ENCODE data around the gene UGT1A3. TPM values are rescaled to one million over a fixed set of nuclear protein-coding genes. Genes with fewer than 3 reads are reported as not detected.

The UGT1A3 gene
- total and polyA plus RNA-seq, 8 donors: not detected

DNA sequence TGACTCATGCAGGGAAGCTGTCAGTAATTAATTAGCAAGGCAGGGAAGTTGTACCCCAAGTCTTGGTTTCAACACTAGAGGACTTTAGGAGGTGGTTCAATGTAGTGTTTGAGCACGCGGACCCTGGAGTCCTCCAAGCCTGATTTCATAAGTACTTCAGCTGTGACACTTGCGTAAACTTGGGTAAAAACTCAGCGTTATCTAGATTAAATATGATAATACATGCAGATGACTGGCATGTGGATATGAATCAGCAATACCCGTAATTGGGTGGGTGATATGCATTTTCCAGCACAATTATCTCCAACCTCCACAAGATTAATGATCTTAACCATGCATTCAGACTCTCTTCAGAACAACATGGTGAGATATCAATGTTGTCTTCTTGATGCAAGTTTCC is 41.9 kb upstream of the UGT1A3 start:
- intact Hi-C loops (cut with DNase I): no loop called here
- DNase-seq: no peak
- H3K4me1 ChIP-seq: no peaks in the 10 kb centered on the region
- no peaks in the 10 kb centered on the region for H3K9me3 ChIP-seq
- H3K4me3 ChIP-seq: no peak overlapping the region
- H3K27me3 ChIP-seq: no peaks in the 10 kb centered on the region
- no peak overlapping the region for H3K27ac ChIP-seq
- ATAC-seq: no peak
- no peaks in the 10 kb centered on the region for H3K36me3 ChIP-seq
- no peak for TF ChIP-seq CTCF (IDR thresholded peaks at IDR 0.05)

- Histone ChIP-seq H3K9me3 (no peaks in the 10 kb centered on the region), H3K4me1 (no peaks in the 10 kb centered on the region), H3K4me3 (no peak overlapping the region), H3K27me3 (no peaks in the 10 kb centered on the region), H3K36me3 (no peaks in the 10 kb centered on the region), H3K27ac (no peak overlapping the region)
- intact Hi-C loops (cut with DNase I): no loop called here
- ATAC-seq: no peak
- DNase-seq: no peak
- no peak for TF ChIP-seq CTCF (IDR thresholded peaks at IDR 0.05)
Measured at GRCh38 chr2:233688341-233688740, 40.5 kb upstream of the UGT1A3 start.

DNA sequence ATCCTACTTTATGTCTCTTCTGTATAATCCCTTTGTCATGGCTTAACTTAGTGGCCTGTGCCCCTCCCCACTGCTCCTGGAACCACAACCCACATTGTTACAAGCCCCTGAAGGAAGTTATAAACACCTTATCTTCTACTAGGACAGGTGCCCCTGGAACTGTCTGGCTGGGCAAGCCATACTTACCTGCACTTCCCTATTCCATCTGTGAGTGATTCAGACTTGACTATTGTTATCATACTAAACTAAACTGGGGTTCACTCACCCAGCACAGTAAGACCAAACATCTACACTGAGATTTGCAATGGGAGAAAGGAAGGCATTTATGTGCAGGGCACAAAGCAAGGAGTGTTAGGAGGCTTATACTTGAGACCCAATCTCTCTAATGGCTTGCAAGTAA is 39.8 kb upstream of the UGT1A3 start:
- Histone ChIP-seq H3K4me3 (no peak overlapping the region), H3K9me3 (no peaks in the 10 kb centered on the region), H3K27me3 (no peaks in the 10 kb centered on the region), H3K4me1 (no peaks in the 10 kb centered on the region), H3K27ac (no peak overlapping the region), H3K36me3 (no peaks in the 10 kb centered on the region)
- DNase-seq (no peak), ATAC-seq (no peak)
- intact Hi-C loops (cut with DNase I): no loop called here
- no peak for TF ChIP-seq CTCF (IDR thresholded peaks at IDR 0.05)

DNA sequence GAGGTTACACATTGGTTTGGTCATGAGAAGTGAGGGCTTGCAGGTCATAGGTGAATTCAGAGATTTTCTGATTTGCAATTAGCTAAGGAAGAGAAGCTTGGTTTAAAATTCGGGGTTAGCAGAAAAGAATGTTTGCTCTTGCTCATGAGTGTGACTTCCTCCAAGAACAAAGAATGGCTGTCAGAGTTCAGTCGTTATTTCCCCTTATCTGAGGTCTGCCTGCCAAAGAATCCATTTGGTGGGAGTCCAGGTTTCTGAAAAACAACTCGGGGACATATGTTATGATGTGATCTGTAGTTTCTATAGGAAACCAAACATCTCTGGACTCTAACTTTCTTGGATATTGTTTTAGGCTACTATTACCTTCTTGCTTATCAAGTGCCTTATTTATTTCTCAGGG is 39.3 kb upstream of the UGT1A3 start:
- DNase-seq (peak in 1 of 4 donors; percentile 39), ATAC-seq (no peak)
- intact Hi-C loops (cut with DNase I): no loop called here
- Histone ChIP-seq H3K36me3 (no peaks in the 10 kb centered on the region), H3K9me3 (no peaks in the 10 kb centered on the region), H3K27me3 (no peaks in the 10 kb centered on the region), H3K4me1 (no peaks in the 10 kb centered on the region), H3K4me3 (no peak overlapping the region), H3K27ac (no peak overlapping the region)
- no peak for TF ChIP-seq CTCF (IDR thresholded peaks at IDR 0.05)

- H3K27me3 ChIP-seq: no peaks in the 10 kb centered on the region
- H3K4me3 ChIP-seq: no peak overlapping the region
- H3K4me1 ChIP-seq: no peaks in the 10 kb centered on the region
- intact Hi-C loops (cut with DNase I): no loop called here
- no peak overlapping the region for H3K27ac ChIP-seq
- no peaks in the 10 kb centered on the region for H3K9me3 ChIP-seq
- ATAC-seq: no peak
- H3K36me3 ChIP-seq: no peaks in the 10 kb centered on the region
- no peak for DNase-seq
- no peak for TF ChIP-seq CTCF (IDR thresholded peaks at IDR 0.05)
Measured at GRCh38 chr2:233690444-233690843, 38.4 kb upstream of the UGT1A3 start.
